SK-N-SH (cell line): Measurements from ENCODE around the gene HOXA1. TPM values are rescaled to one million over a fixed set of nuclear protein-coding genes. Genes with fewer than 3 reads are reported as not detected.

Experiments
- CTCF ChIA-PET: fragments of 300-600, 350-600 bp; formaldehyde crosslinking; extraction: SDS; loops from one replicate; lab custom pipeline; 2021; lab: Yijun Ruan, JAX
- POLR2A ChIA-PET: fragments of 350-600 bp; sonication (Branson Sonifier 250); formaldehyde crosslinking; extraction: SDS; loops from one replicate; lab custom pipeline; 2020; ENCODE audit warnings: antibody characterized with exemption, inconsistent platforms; lab: Yijun Ruan, JAX
- DNase-seq: peaks from one replicate; pipeline ENCODE4 v3.0.0; 2012
- H2AFZ ChIP-seq: fragments of 200-600 bp; sonication (generic); 2 replicates; pipeline ENCODE4 v1.8.1; 2016; ENCODE audit warnings: antibody characterized with exemption, mild to moderate bottlenecking, low read depth
- H3F3A ChIP-seq: fragments of 200-600 bp; sonication (generic); replicated peaks from 2 replicates; pipeline ENCODE3; 2016; ENCODE audit warnings: antibody characterized with exemption, mild to moderate bottlenecking; ENCODE audit not compliant: insufficient read depth
- H3K27ac ChIP-seq, 2 experiments: fragments of 200-500 bp in 1 of 2; fragments of 200-600 bp in 1 of 2; sonication (Bioruptor generic) in 1 of 2; sonication (generic), shearing (Covaris generic) in 1 of 2; 2 replicates each; pipeline versions ENCODE4 v1.5.1 to v1.6.1; 2014 to 2016; ENCODE audit warnings: low read depth in 2 of 2, inconsistent platforms in 1 of 2, low read length in 1 of 2, mild to moderate bottlenecking in 1 of 2, mixed read lengths in 1 of 2
- H3K27me3 ChIP-seq: fragments of 200-600 bp; sonication (generic), shearing (Covaris generic); 2 replicates; pipeline ENCODE4 v1.6.1; 2016; ENCODE audit warnings: mixed run types; ENCODE audit not compliant: insufficient read depth
- H3K36me3 ChIP-seq, 2 experiments: fragments of 200-500 bp in 1 of 2; fragments of 200-600 bp in 1 of 2; sonication (Bioruptor generic) in 1 of 2; sonication (generic) in 1 of 2; replicated peaks in 1 of 2; 2 replicates each; pipeline versions ENCODE3 to v1.5.1; 2014 to 2016; ENCODE audit warnings: low read length in 1 of 2, mild to moderate bottlenecking in 1 of 2; ENCODE audit not compliant: insufficient read depth in 2 of 2, control insufficient read depth in 1 of 2
- H3K4me1 ChIP-seq, 2 experiments: fragments of 200-500 bp in 1 of 2; fragments of 200-600 bp in 1 of 2; sonication (Bioruptor generic) in 1 of 2; sonication (generic), shearing (Covaris generic) in 1 of 2; 2 replicates each; pipeline versions ENCODE4 v1.5.1 to v1.6.1; 2014 to 2016; ENCODE audit warnings: low read depth in 1 of 2, low read length in 1 of 2, mixed run types in 1 of 2; ENCODE audit not compliant: insufficient read depth in 2 of 2, control insufficient read depth in 1 of 2
- H3K4me2 ChIP-seq: fragments of 200-600 bp; sonication (generic), shearing (Covaris generic); 2 replicates; pipeline ENCODE4 v1.6.1; 2017; ENCODE audit warnings: mixed run types
- H3K4me3 ChIP-seq, 2 experiments: fragments of 200-500 bp in 1 of 2; fragments of 200-600 bp in 1 of 2; sonication (Bioruptor generic) in 1 of 2; sonication (generic), shearing (Covaris generic) in 1 of 2; 2 replicates each; pipeline versions ENCODE4 v1.5.1 to v1.8.1; 2014 to 2016; ENCODE audit warnings: low read depth in 2 of 2, inconsistent platforms in 1 of 2, low read length in 1 of 2, mild to moderate bottlenecking in 1 of 2, mixed read lengths in 1 of 2, moderate library complexity in 1 of 2
- H3K79me2 ChIP-seq: fragments of 200-600 bp; sonication (generic); 2 replicates; pipeline ENCODE4 v1.8.1; 2017; ENCODE audit warnings: mild to moderate bottlenecking; ENCODE audit not compliant: insufficient read depth
- H3K9ac ChIP-seq: fragments of 200-600 bp; sonication (generic); 2 replicates; pipeline ENCODE4 v1.6.1; 2017; ENCODE audit warnings: mixed run types
- H3K9me2 ChIP-seq: fragments of 200-600 bp; sonication (generic); 2 replicates; pipeline ENCODE4 v1.6.1; 2017; ENCODE audit warnings: mixed run types
- H3K9me3 ChIP-seq: fragments of 200-600 bp; sonication (generic); 2 replicates; pipeline ENCODE4 v1.6.1; 2017; ENCODE audit warnings: mixed run types, mild to moderate bottlenecking, moderate library complexity
- H4K20me1 ChIP-seq: fragments of 200-600 bp; sonication (generic); 2 replicates; pipeline ENCODE4 v1.6.1; 2017; ENCODE audit warnings: mild to moderate bottlenecking, mixed run types; ENCODE audit not compliant: insufficient read depth
- CTCF ChIP-seq: fragments of 200-600 bp; sonication (generic); IDR thresholded peaks from 2 replicates; pipeline ENCODE4 v1.6.1; 2017; ENCODE audit warnings: antibody characterized with exemption, mild to moderate bottlenecking, moderate library complexity
- ELF1 ChIP-seq: IDR thresholded peaks from 2 replicates; pipeline ENCODE4 v1.4.0; 2012
- EP300 ChIP-seq, 2 experiments: IDR thresholded peaks; 2 replicates each; pipeline versions ENCODE4 v1.4.0 to v1.6.1; 2012; ENCODE audit warnings: borderline replicate concordance in 1 of 2, low read depth in 1 of 2, low read length in 1 of 2
- EZH2phosphoT487 ChIP-seq: fragments of 200-600 bp; sonication (generic); IDR thresholded peaks from 2 replicates; pipeline ENCODE4 v1.6.1; 2017; ENCODE audit warnings: low read depth, mixed run types, mild to moderate bottlenecking, antibody characterized with exemption, moderate library complexity, borderline replicate concordance
- FOSL2 ChIP-seq: IDR thresholded peaks from 2 replicates; pipeline ENCODE4 v1.4.0; 2012; ENCODE audit warnings: low read depth, mild to moderate bottlenecking, moderate library complexity, borderline replicate concordance
- PBX3 ChIP-seq: IDR thresholded peaks from 2 replicates; pipeline ENCODE4; 2012
- REST ChIP-seq: IDR thresholded peaks from 2 replicates; pipeline ENCODE4 v1.6.1; 2012; ENCODE audit warnings: mild to moderate bottlenecking, low read depth, low read length, moderate library complexity
- YY1 ChIP-seq: IDR thresholded peaks from 2 replicates; pipeline ENCODE4 v1.4.0; 2012; ENCODE audit warnings: low read depth, mild to moderate bottlenecking
- WGBS: methylation state at CpG from one replicate; pipeline ENCODE4 v1.1.6; 2017; ENCODE audit warnings: low lambda C conversion rate; 5-methylcytosine and 5-hydroxymethylcytosine counted together
- polyA plus RNA-seq, 3 experiments: library from polyadenylated mRNA; depleted of rRNA; stranded (reverse); fragments of >200 nt; gene quantifications; 2 replicates each; pipeline ENCODE4 v1.2.3, GENCODE V29; 2012
- TF ChIP-seq, protein P1 (sequence below): fragments of 150-350 bp; IDR thresholded peaks from 2 replicates; pipeline ENCODE4 v1.6.1; 2017; ENCODE audit warnings: antibody characterized with exemption, low read length, low read depth, borderline replicate concordance

Gene HOXA1
- polyA plus RNA-seq, 1 of the 3 experiments (the other 2 are of a cell fraction): not detected

GRCh38 chr7:27051451-27051850 is 44.3 kb downstream of the HOXA1 start:
- DNase-seq: no peak
- H3K4me1 ChIP-seq: no peaks in the 10 kb centered on the region
- no peaks in the 10 kb centered on the region for H3K79me2 ChIP-seq
- no peak overlapping the region for H3K4me2 ChIP-seq
- no peak overlapping the region for H3K27ac ChIP-seq
- no peaks in the 10 kb centered on the region for H3K9me3 ChIP-seq
- peaks cover 7% of the 10 kb centered on the region for H3F3A ChIP-seq
- no peak overlapping the region for H2AFZ ChIP-seq
- H3K4me3 ChIP-seq: no peak overlapping the region
- H3K36me3 ChIP-seq: no peaks in the 10 kb centered on the region
- ChIA-PET POLR2A (no interaction called here), CTCF (no interaction called here)
- H3K9ac ChIP-seq: no peak overlapping the region
- H4K20me1 ChIP-seq: no peaks in the 10 kb centered on the region
- WGBS: 15% methylated on average over 4 of the region's 4 CpGs
- H3K9me2 ChIP-seq: no peaks in the 10 kb centered on the region
- H3K27me3 ChIP-seq: no peaks in the 10 kb centered on the region; the same call in 1 of the 2 replicates
- no peak for TF ChIP-seq PBX3

DNA sequence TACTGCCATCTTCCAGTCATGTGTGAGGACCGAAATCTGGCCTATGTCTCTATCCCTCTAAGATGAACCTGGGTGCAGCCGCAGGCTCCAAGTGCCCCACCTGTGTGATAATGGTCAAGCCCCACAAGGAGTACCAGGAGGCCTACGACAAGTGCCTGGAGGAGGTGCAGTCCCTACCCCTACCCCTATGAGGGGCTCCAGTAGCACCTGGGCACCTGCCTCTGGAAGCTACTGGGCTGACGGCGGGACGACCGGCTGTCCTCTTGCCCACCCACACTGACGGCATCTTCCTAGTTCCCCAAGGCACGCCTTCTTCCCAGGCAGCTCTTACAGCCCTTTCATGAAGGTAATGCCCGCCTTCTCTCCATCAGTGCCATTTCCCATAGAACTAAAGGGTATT is 47.4 kb downstream of the HOXA1 start:
- ChIA-PET CTCF (interaction anchor here (1.0 kb wide), 1 partner anchor 163 kb away, joined by 3 read pairs; no protein-coding TSS in a partner anchor), POLR2A (no interaction called here)
- H3K4me1 ChIP-seq: no peaks in the 10 kb centered on the region
- H3K27me3 ChIP-seq: no peaks in the 10 kb centered on the region; the same call in 1 of the 2 replicates
- no peaks in the 10 kb centered on the region for H3K36me3 ChIP-seq
- H3K9me3 ChIP-seq: no peaks in the 10 kb centered on the region
- no peaks in the 10 kb centered on the region for H4K20me1 ChIP-seq
- no peak overlapping the region for H3K4me3 ChIP-seq
- H3K27ac ChIP-seq: no peak overlapping the region
- 37% methylated on average over 10 of the region's 10 CpGs for WGBS
- no peak for TF ChIP-seq EP300 (IDR thresholded peaks at IDR 0.05; ENCODE audit: borderline replicate concordance in 1 of 2, low read depth in 1 of 2, low read length in 1 of 2)
- TF ChIP-seq EZH2phosphoT487: no peak
- H3F3A ChIP-seq: peaks cover 7% of the 10 kb centered on the region
- no peaks in the 10 kb centered on the region for H3K9me2 ChIP-seq
- no peak overlapping the region for H3K9ac ChIP-seq
- peak; percentile 11 for DNase-seq
- no peak overlapping the region for H3K4me2 ChIP-seq
- H3K79me2 ChIP-seq: no peaks in the 10 kb centered on the region
- H2AFZ ChIP-seq: no peak overlapping the region

DNA sequence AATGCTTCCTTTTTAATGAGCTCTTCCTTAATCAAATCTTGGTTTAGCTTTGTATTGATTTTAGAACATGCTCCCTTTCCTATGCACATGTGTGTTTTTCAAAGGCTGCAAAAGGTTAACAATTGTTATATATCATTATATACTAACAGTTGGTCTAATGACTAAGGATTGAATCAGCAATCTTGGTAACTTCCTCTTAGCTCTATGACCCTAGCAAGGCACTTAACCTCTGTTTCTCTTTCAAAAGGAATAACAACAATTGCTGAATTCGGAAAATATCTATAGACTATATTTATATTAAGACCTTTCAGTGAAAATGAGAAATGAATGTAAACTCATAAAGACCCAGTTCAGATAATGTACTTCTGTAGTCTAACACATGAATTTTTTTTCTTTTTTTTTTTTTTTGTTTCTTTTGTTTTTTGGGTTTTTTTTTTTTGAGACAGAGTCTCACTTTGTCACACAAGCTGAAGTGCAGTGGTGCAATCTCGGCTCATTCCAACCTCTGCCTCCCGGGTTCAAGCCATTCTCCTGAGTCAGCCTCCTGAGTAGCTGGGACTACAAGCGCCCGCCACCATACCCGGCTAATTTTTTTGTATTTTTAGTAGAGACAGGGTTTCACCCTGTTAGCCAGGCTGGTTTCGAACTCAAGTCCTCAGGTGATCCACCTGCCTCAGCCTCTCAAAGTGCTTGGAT is 48.8 kb downstream of the HOXA1 start:
- ChIA-PET CTCF (interaction anchor here (0.7 to 1.2 kb wide), 4 partner anchors 10 to 86 kb away, joined by 3 read pairs; no protein-coding TSS in a partner anchor), POLR2A (no interaction called here)
- H3K4me3 ChIP-seq: no peak overlapping the region
- 0 out of 2 replicates have a peak overlapping the region, but pooled peaks have one; percentile 17 for H2AFZ ChIP-seq
- no peaks in the 10 kb centered on the region; the same call in 1 of the 2 replicates for H3K27me3 ChIP-seq
- peaks cover 7% of the 10 kb centered on the region for H3F3A ChIP-seq
- no peak for DNase-seq
- H3K79me2 ChIP-seq: no peaks in the 10 kb centered on the region
- no peak overlapping the region for H3K4me2 ChIP-seq
- no peak overlapping the region for H3K27ac ChIP-seq
- WGBS: 18% methylated on average over 7 of the region's 7 CpGs
- H3K36me3 ChIP-seq: no peaks in the 10 kb centered on the region
- no peak overlapping the region for H3K9ac ChIP-seq
- no peaks in the 10 kb centered on the region for H3K4me1 ChIP-seq
- H4K20me1 ChIP-seq: no peaks in the 10 kb centered on the region
- no peaks in the 10 kb centered on the region for H3K9me2 ChIP-seq
- no peaks in the 10 kb centered on the region for H3K9me3 ChIP-seq
- TF ChIP-seq REST: no peak
- TF ChIP-seq FOSL2: no peak
- TF ChIP-seq, protein P1, sequence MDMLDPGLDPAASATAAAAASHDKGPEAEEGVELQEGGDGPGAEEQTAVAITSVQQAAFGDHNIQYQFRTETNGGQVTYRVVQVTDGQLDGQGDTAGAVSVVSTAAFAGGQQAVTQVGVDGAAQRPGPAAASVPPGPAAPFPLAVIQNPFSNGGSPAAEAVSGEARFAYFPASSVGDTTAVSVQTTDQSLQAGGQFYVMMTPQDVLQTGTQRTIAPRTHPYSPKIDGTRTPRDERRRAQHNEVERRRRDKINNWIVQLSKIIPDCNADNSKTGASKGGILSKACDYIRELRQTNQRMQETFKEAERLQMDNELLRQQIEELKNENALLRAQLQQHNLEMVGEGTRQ: no peak
- TF ChIP-seq ELF1: no peak
- TF ChIP-seq CTCF: no peak
- no peak for TF ChIP-seq YY1
